ENCODE results near the gene SAE1.

SAE1 gene

GRCh38 chr19:47132194-47132852 is 1.7 kb downstream of the SAE1 start:
- no peak for FAIRE-seq

GRCh38 chr19:47133021-47133471 is 2.4 kb downstream of the SAE1 start:
- no peak for FAIRE-seq

- peak; percentile 69 for FAIRE-seq
Measured at GRCh38 chr19:47134545-47134944, 3.9 kb downstream of the SAE1 start.

- FAIRE-seq: no peak
Measured at GRCh38 chr19:47135156-47135555, 4.5 kb downstream of the SAE1 start.

- peak; percentile 29 for FAIRE-seq
Measured at GRCh38 chr19:47141252-47141651, 10.6 kb downstream of the SAE1 start.

- FAIRE-seq: no peak
Measured at GRCh38 chr19:47141695-47142094, 11.1 kb downstream of the SAE1 start.

- no peak for FAIRE-seq
Measured at GRCh38 chr19:47142779-47143178, 12.1 kb downstream of the SAE1 start.

GRCh38 chr19:47143322-47144073 is 12.9 kb downstream of the SAE1 start:
- no peak for FAIRE-seq

GRCh38 chr19:47144630-47145029 is 14.0 kb downstream of the SAE1 start:
- FAIRE-seq: no peak

GRCh38 chr19:47145639-47146486 is 15.2 kb downstream of the SAE1 start:
- FAIRE-seq: no peak

GRCh38 chr19:47146920-47147319 is 16.3 kb downstream of the SAE1 start:
- no peak for FAIRE-seq

- FAIRE-seq: no peak
Measured at GRCh38 chr19:47151627-47152026, 21.0 kb downstream of the SAE1 start.

GRCh38 chr19:47152205-47152604 is 21.6 kb downstream of the SAE1 start:
- no peak for FAIRE-seq

GRCh38 chr19:47152632-47153031 is 22.0 kb downstream of the SAE1 start:
- no peak for FAIRE-seq

- no peak for FAIRE-seq
Measured at GRCh38 chr19:47153266-47153665, 22.6 kb downstream of the SAE1 start.

GRCh38 chr19:47155148-47155547 is 24.5 kb downstream of the SAE1 start:
- no peak for FAIRE-seq

- FAIRE-seq: no peak
Measured at GRCh38 chr19:47156861-47157430, 26.3 kb downstream of the SAE1 start.

- FAIRE-seq: no peak
Measured at GRCh38 chr19:47157431-47158321, 27.0 kb downstream of the SAE1 start.

GRCh38 chr19:47158367-47158791 is 27.7 kb downstream of the SAE1 start:
- no peak for FAIRE-seq

- FAIRE-seq: no peak
Measured at GRCh38 chr19:47158879-47159503, 28.4 kb downstream of the SAE1 start.

GRCh38 chr19:47161876-47162489 is 31.3 kb downstream of the SAE1 start:
- no peak for FAIRE-seq

Measured in endometrium (tissue), 2 donors.